Uterus (tissue), 4 donors: ENCODE results near the gene RALGPS2. TPM values are rescaled to one million over a fixed set of nuclear protein-coding genes. Genes with fewer than 3 reads are reported as not detected.

Experiments used
- DNase-seq, 2 donors: peaks; one replicate each; pipeline ENCODE4 v3.0.0-alpha.2; 2019 to 2020
- H3K27ac ChIP-seq, 2 donors: fragments of 200-600 bp; sonication (generic); 1 replicate in 1 of 2; 2 replicates in 1 of 2; pipeline ENCODE4 v1.5.1; 2016 to 2018
- H3K27me3 ChIP-seq, 2 donors: fragments of 200-600 bp; sonication (generic); one replicate each; pipeline ENCODE4 v1.5.1; 2018 to 2019; ENCODE audit warnings: control low read depth in 1 of 2
- H3K36me3 ChIP-seq, 2 donors: fragments of 200-600 bp; sonication (generic); one replicate each; pipeline ENCODE4 v1.5.1; 2019; ENCODE audit warnings: control low read depth in 1 of 2
- H3K4me1 ChIP-seq, 2 donors: fragments of 200-600 bp; sonication (generic); one replicate each; pipeline ENCODE4 v1.5.1; 2018 to 2019; ENCODE audit warnings: control low read depth in 1 of 2
- H3K4me3 ChIP-seq, 2 donors: fragments of 200-600 bp; sonication (generic); 1 replicate in 1 of 2; 2 replicates in 1 of 2; pipeline ENCODE4 v1.5.1; 2018 to 2019; ENCODE audit warnings: mild to moderate bottlenecking in 1 of 2
- H3K9me3 ChIP-seq, 2 donors: fragments of 200-600 bp; sonication (generic); one replicate each; pipeline ENCODE4 v1.5.1; 2019; ENCODE audit warnings: control low read depth in 1 of 2
- POLR2A ChIP-seq, 2 donors: fragments of 450-650 bp; IDR thresholded peaks; one replicate each; pipeline ENCODE4 v1.6.1; 2016; ENCODE audit warnings: antibody characterized with exemption in 2 of 2, mild to moderate bottlenecking in 1 of 2, moderate library complexity in 1 of 2
- intact Hi-C: fragments of 100-400 bp; cut with DNase I; formaldehyde crosslinking; loops from one replicate; pipeline ENCODE4 v1.15.1; 2023; ENCODE audit warnings: low total_unique reads
- total RNA-seq, 4 donors: library from RNA; depleted of rRNA in 3 of 4; stranded (reverse); fragments of >200 nt in 3 of 4; gene quantifications; one replicate each; pipeline versions ENCODE4 v1.1.0 to v1.2.4, GENCODE V29; 2014 to 2023
- TF ChIP-seq, protein P1 (sequence below), 4 experiments: fragments of 200-600 bp in 2 of 4; fragments of 450-650 bp in 2 of 4; sonication (generic) in 2 of 4; IDR thresholded peaks; one replicate each; pipeline ENCODE4 v1.5.1; 2016 to 2019; ENCODE audit warnings: antibody characterized with exemption in 4 of 4, mild to moderate bottlenecking in 2 of 4, moderate library complexity in 1 of 4
- donor health status: DM: yes; HTN: yes; CAD: no.

Gene RALGPS2
- 100 to 1,000 TPM in 1 of 4 donors, 10 to 100 TPM in 2, 1 to 10 TPM in 1; 4.9 to 109 (median 24.7) TPM for total RNA-seq

GRCh38 chr1:178724728-178725465 lies at the start of gene RALGPS2:
Gene RALGPS2 (plus strand): TSS chr1:178725244. CDS start chr1:178776765, 51,521 bp downstream.
- no peaks in the 10 kb centered on the region for H3K27me3 ChIP-seq
- no peaks in the 10 kb centered on the region for H3K9me3 ChIP-seq
- TF ChIP-seq POLR2A (IDR thresholded peaks at IDR 0.05) = peak in 1 of 2 donors; percentile 53
- TF ChIP-seq, protein P1, sequence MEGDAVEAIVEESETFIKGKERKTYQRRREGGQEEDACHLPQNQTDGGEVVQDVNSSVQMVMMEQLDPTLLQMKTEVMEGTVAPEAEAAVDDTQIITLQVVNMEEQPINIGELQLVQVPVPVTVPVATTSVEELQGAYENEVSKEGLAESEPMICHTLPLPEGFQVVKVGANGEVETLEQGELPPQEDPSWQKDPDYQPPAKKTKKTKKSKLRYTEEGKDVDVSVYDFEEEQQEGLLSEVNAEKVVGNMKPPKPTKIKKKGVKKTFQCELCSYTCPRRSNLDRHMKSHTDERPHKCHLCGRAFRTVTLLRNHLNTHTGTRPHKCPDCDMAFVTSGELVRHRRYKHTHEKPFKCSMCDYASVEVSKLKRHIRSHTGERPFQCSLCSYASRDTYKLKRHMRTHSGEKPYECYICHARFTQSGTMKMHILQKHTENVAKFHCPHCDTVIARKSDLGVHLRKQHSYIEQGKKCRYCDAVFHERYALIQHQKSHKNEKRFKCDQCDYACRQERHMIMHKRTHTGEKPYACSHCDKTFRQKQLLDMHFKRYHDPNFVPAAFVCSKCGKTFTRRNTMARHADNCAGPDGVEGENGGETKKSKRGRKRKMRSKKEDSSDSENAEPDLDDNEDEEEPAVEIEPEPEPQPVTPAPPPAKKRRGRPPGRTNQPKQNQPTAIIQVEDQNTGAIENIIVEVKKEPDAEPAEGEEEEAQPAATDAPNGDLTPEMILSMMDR (IDR thresholded peaks at IDR 0.05) = peak in 1 of 4 experiments; percentile 10
- peak within 1 kb of the TSS; percentile 84 to 91 for H3K27ac ChIP-seq
- peak within 1 kb of the TSS; percentile 60 to 71 for H3K4me3 ChIP-seq
- no peaks in the 10 kb centered on the region for H3K36me3 ChIP-seq
- no peaks in the 10 kb centered on the region for H3K4me1 ChIP-seq
- intact Hi-C loops = no loop called here
- peak; percentile 63 to 66 for DNase-seq

- Histone ChIP-seq H3K36me3 (no peaks in the 10 kb centered on the region), H3K4me1 (no peaks in the 10 kb centered on the region), H3K27ac (no peak overlapping the region), H3K4me3 (no peak overlapping the region), H3K27me3 (no peaks in the 10 kb centered on the region), H3K9me3 (no peaks in the 10 kb centered on the region)
- no peak for TF ChIP-seq POLR2A (IDR thresholded peaks at IDR 0.05)
- TF ChIP-seq, protein P1 (IDR thresholded peaks at IDR 0.05) = no peak
- intact Hi-C loops = no loop called here
- DNase-seq = no peak
These were observed 45.8 kb upstream of the RALGPS2 start for GRCh38 chr1:178679237-178679636.

- intact Hi-C loops = no loop called here
- no peak overlapping the region for H3K4me3 ChIP-seq
- no peaks in the 10 kb centered on the region for H3K9me3 ChIP-seq
- H3K27ac ChIP-seq = no peak overlapping the region
- no peak for DNase-seq
- no peaks in the 10 kb centered on the region for H3K4me1 ChIP-seq
- H3K27me3 ChIP-seq = no peaks in the 10 kb centered on the region
- TF ChIP-seq POLR2A (IDR thresholded peaks at IDR 0.05) = no peak
- TF ChIP-seq, protein P1 (IDR thresholded peaks at IDR 0.05) = no peak
- no peaks in the 10 kb centered on the region for H3K36me3 ChIP-seq
These were observed 42.6 kb upstream of the RALGPS2 start for GRCh38 chr1:178682429-178682828.

DNA sequence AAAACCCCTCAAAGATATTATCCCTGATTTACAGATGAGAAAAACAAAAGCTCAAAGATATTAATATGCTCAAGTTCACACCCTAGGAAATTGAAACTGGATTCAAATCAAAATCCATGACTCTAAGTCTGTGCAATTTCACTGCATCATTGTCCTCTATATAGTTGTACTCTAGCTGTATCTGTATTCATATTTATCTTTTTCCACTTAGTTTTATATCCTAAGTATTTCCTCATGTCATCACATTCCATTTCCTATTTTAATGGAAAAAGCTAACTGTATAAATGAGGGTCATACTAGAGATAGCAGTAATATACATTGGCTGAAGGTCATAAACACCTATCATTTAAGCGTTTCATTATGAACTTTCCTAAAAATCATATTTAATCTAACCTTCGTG lies 42.2 kb upstream of the RALGPS2 start:
- Histone ChIP-seq H3K4me3 (no peak overlapping the region), H3K27ac (no peak overlapping the region), H3K36me3 (no peaks in the 10 kb centered on the region), H3K27me3 (no peaks in the 10 kb centered on the region), H3K4me1 (no peaks in the 10 kb centered on the region), H3K9me3 (no peaks in the 10 kb centered on the region)
- TF ChIP-seq, protein P1 (IDR thresholded peaks at IDR 0.05) = no peak
- no peak for TF ChIP-seq POLR2A (IDR thresholded peaks at IDR 0.05)
- intact Hi-C loops = no loop called here
- no peak for DNase-seq

DNA sequence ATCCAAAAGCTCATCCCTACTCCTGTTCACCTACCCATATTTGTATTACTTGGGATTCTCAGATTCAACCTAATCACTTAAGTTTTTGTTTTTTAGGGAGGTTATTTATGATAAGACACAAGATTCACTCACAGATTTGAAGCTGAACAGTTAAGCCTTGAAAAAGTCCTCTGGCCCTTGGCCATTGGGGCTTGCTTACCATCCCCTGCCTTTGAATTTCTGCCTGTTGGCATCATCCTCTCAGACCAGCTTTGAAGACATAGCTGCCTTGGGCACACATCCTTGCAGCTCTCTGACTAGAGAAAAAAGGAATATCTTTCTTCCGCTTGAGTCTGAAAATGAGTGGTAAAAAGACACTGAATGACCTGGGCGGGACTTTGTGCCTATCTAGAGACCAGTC lies 41.8 kb upstream of the RALGPS2 start:
- no peak for TF ChIP-seq POLR2A (IDR thresholded peaks at IDR 0.05)
- TF ChIP-seq, protein P1 (IDR thresholded peaks at IDR 0.05) = no peak
- Histone ChIP-seq H3K4me1 (no peaks in the 10 kb centered on the region), H3K4me3 (no peak overlapping the region), H3K9me3 (no peaks in the 10 kb centered on the region), H3K27ac (no peak overlapping the region), H3K36me3 (no peaks in the 10 kb centered on the region), H3K27me3 (no peaks in the 10 kb centered on the region)
- no peak for DNase-seq
- intact Hi-C loops = no loop called here
